Suprapubic skin (tissue), 4 donors: ENCODE measurements around the gene LDLRAD4. TPM values are rescaled to one million over a fixed set of nuclear protein-coding genes. Genes with fewer than 3 reads are reported as not detected.

Experiments used
- DNase-seq, 2 donors: peaks; one replicate each; pipeline ENCODE4 v3.0.0-alpha.2; 2019; ENCODE audit warnings: low spot score in 2 of 2
- H3K27ac ChIP-seq: fragments of 200-600 bp; sonication (generic); one replicate; pipeline ENCODE4 v1.5.1; 2019
- H3K27me3 ChIP-seq: fragments of 200-600 bp; sonication (generic); one replicate; pipeline ENCODE4 v1.5.1; 2019
- H3K36me3 ChIP-seq: fragments of 200-600 bp; sonication (generic); one replicate; pipeline ENCODE4 v1.5.1; 2019
- H3K4me1 ChIP-seq: fragments of 200-600 bp; sonication (generic); one replicate; pipeline ENCODE4 v1.5.1; 2019
- H3K4me3 ChIP-seq: fragments of 200-600 bp; sonication (generic); one replicate; pipeline ENCODE4 v1.5.1; 2019; ENCODE audit warnings: mild to moderate bottlenecking
- H3K9me3 ChIP-seq: fragments of 200-600 bp; sonication (generic); one replicate; pipeline ENCODE4 v1.5.1; 2019
- EP300 ChIP-seq: sonication (generic); formaldehyde crosslinking; IDR thresholded peaks from one replicate; pipeline ENCODE4 v1.6.1; 2017; ENCODE audit warnings: antibody characterized with exemption
- POLR2A ChIP-seq, 2 donors: fragments of 450-650 bp; IDR thresholded peaks; one replicate each; pipeline ENCODE4 v1.6.1; 2017; ENCODE audit warnings: antibody characterized with exemption in 2 of 2, mild to moderate bottlenecking in 2 of 2, moderate library complexity in 2 of 2
- POLR2AphosphoS5 ChIP-seq, 3 donors: sonication (generic); formaldehyde crosslinking; IDR thresholded peaks; one replicate each; pipeline ENCODE4 v1.6.1; 2017; ENCODE audit warnings: antibody characterized with exemption in 3 of 3
- WGBS: methylation state at CpG from one replicate; pipeline ENCODE4 v1.1.5; 2018; 5-methylcytosine and 5-hydroxymethylcytosine counted together
- total RNA-seq, 4 donors: library from RNA; depleted of rRNA; stranded (reverse); fragments of >200 nt; gene quantifications; one replicate each; pipeline ENCODE4 v1.1.0, GENCODE V29; 2016
- TF ChIP-seq, protein P1 (sequence below), 2 donors: fragments of 200-600 bp in 1 of 2; fragments of 450-650 bp in 1 of 2; sonication (generic) in 1 of 2; IDR thresholded peaks; one replicate each; pipeline ENCODE4 v1.5.1; 2016 to 2019; ENCODE audit warnings: antibody characterized with exemption in 2 of 2, mild to moderate bottlenecking in 1 of 2, moderate library complexity in 1 of 2

Gene LDLRAD4
- total RNA-seq, 4 donors from 2014 or later: 10.1 to 31.6 (median 15.1) TPM

- Histone ChIP-seq H3K4me3 (no peak overlapping the region), H3K27ac (no peak overlapping the region), H3K9me3 (no peaks in the 10 kb centered on the region), H3K4me1 (no peaks in the 10 kb centered on the region), H3K36me3 (peaks cover 4% of the 10 kb centered on the region), H3K27me3 (no peaks in the 10 kb centered on the region)
- TF ChIP-seq, protein P1, sequence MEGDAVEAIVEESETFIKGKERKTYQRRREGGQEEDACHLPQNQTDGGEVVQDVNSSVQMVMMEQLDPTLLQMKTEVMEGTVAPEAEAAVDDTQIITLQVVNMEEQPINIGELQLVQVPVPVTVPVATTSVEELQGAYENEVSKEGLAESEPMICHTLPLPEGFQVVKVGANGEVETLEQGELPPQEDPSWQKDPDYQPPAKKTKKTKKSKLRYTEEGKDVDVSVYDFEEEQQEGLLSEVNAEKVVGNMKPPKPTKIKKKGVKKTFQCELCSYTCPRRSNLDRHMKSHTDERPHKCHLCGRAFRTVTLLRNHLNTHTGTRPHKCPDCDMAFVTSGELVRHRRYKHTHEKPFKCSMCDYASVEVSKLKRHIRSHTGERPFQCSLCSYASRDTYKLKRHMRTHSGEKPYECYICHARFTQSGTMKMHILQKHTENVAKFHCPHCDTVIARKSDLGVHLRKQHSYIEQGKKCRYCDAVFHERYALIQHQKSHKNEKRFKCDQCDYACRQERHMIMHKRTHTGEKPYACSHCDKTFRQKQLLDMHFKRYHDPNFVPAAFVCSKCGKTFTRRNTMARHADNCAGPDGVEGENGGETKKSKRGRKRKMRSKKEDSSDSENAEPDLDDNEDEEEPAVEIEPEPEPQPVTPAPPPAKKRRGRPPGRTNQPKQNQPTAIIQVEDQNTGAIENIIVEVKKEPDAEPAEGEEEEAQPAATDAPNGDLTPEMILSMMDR (IDR thresholded peaks at IDR 0.05): no peak
- no peak for TF ChIP-seq POLR2AphosphoS5 (IDR thresholded peaks at IDR 0.05)
- no peak for TF ChIP-seq POLR2A (IDR thresholded peaks at IDR 0.05)
- TF ChIP-seq EP300: no peak
- peak in 1 of 2 donors; percentile 70 for DNase-seq
- WGBS: 86% methylated on average over 16 of the region's 16 CpGs
These were observed 265.0 kb downstream of the LDLRAD4 start for GRCh38 chr18:13483316-13484270.

DNA sequence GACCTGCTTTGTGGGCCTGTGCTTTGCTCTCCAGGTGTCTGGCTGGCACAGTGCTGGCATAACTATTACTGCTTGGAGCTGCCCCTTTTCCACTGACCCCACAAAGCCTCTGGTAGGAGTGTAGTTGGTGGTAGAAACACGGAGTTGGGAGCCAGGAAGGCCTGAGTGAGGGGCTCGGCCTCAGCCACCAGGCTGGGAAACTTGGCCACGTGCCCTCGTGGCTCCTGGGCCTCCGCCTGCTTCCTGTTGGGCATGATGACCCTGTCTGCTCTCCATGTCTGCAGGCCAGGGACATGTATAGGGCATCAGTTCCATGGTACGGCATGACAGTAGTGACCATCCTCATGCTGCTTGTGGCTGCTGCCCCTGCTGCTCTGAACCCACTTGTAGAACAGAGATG, 266.6 kb downstream of the LDLRAD4 start:
- Histone ChIP-seq H3K27me3 (no peaks in the 10 kb centered on the region), H3K27ac (no peak overlapping the region), H3K4me3 (no peak overlapping the region), H3K4me1 (no peaks in the 10 kb centered on the region), H3K36me3 (peaks cover 4% of the 10 kb centered on the region), H3K9me3 (no peaks in the 10 kb centered on the region)
- DNase-seq: peak in 1 of 2 donors; percentile 38
- WGBS: 60% methylated on average over 1 of the region's 6 CpGs
- TF ChIP-seq POLR2AphosphoS5 (IDR thresholded peaks at IDR 0.05) (no peak), POLR2A (IDR thresholded peaks at IDR 0.05) (no peak), EP300 (no peak)
- TF ChIP-seq, protein P1 (IDR thresholded peaks at IDR 0.05): no peak

- Histone ChIP-seq H3K4me1 (no peaks in the 10 kb centered on the region), H3K36me3 (peaks cover 4% of the 10 kb centered on the region), H3K27ac (no peak overlapping the region), H3K4me3 (no peak overlapping the region), H3K27me3 (no peaks in the 10 kb centered on the region), H3K9me3 (no peaks in the 10 kb centered on the region)
- 97% methylated on average over 7 of the region's 7 CpGs for WGBS
- DNase-seq: peak in 1 of 2 donors; percentile 63
- TF ChIP-seq POLR2AphosphoS5 (IDR thresholded peaks at IDR 0.05) (no peak), EP300 (no peak)
These were observed 267.0 kb downstream of the LDLRAD4 start for GRCh38 chr18:13485604-13486003.

- Histone ChIP-seq H3K27ac (no peak overlapping the region), H3K9me3 (no peaks in the 10 kb centered on the region), H3K36me3 (peaks cover 4% of the 10 kb centered on the region), H3K27me3 (no peaks in the 10 kb centered on the region), H3K4me1 (no peaks in the 10 kb centered on the region), H3K4me3 (no peak overlapping the region)
- DNase-seq: no peak
- TF ChIP-seq, protein P1 (IDR thresholded peaks at IDR 0.05): no peak
- TF ChIP-seq POLR2A (IDR thresholded peaks at IDR 0.05): no peak
- TF ChIP-seq POLR2AphosphoS5 (IDR thresholded peaks at IDR 0.05): no peak
- no peak for TF ChIP-seq EP300
- 80% methylated on average over 5 of the region's 5 CpGs for WGBS
These were observed 267.7 kb downstream of the LDLRAD4 start for GRCh38 chr18:13486284-13486683.

- H3K4me3 ChIP-seq: no peak overlapping the region
- H3K9me3 ChIP-seq: no peaks in the 10 kb centered on the region
- no peak overlapping the region for H3K27ac ChIP-seq
- 77% methylated on average over 9 of the region's 9 CpGs for WGBS
- no peaks in the 10 kb centered on the region for H3K4me1 ChIP-seq
- H3K36me3 ChIP-seq: peaks cover 4% of the 10 kb centered on the region
- peak in 1 of 2 donors; percentile 54 for DNase-seq
- TF ChIP-seq, protein P1 (IDR thresholded peaks at IDR 0.05): no peak
- TF ChIP-seq POLR2A (IDR thresholded peaks at IDR 0.05) (no peak), POLR2AphosphoS5 (IDR thresholded peaks at IDR 0.05) (no peak), EP300 (no peak)
- H3K27me3 ChIP-seq: no peaks in the 10 kb centered on the region
These were observed 268.1 kb downstream of the LDLRAD4 start for GRCh38 chr18:13486686-13487085.
